Upper lobe of right lung (tissue), 1 donor: ENCODE data around the gene APP. TPM values are rescaled to one million over a fixed set of nuclear protein-coding genes. Genes with fewer than 3 reads are reported as not detected.

Experiments
- ATAC-seq: fragments of 200-7000 bp; cut with Tn5 transposase; one replicate; pipeline ENCODE4 v1.9.1; 2020; ENCODE audit warnings: mild to moderate bottlenecking, moderate library complexity
- DNase-seq: peaks from one replicate; pipeline ENCODE4 v3.0.0-alpha.2; 2020
- H3K27ac ChIP-seq: fragments of 200-600 bp; one replicate; pipeline ENCODE4 v1.8.0; 2022
- H3K27me3 ChIP-seq: fragments of 200-600 bp; one replicate; pipeline ENCODE4 v1.8.0; 2022; ENCODE audit warnings: mild to moderate bottlenecking
- H3K36me3 ChIP-seq: fragments of 200-600 bp; one replicate; pipeline ENCODE4 v1.8.0; 2022
- H3K4me1 ChIP-seq: fragments of 200-600 bp; one replicate; pipeline ENCODE4 v1.8.0; 2022
- H3K4me3 ChIP-seq: fragments of 200-600 bp; one replicate; pipeline ENCODE4 v1.8.0; 2022; ENCODE audit warnings: mild to moderate bottlenecking
- H3K9me3 ChIP-seq: fragments of 200-600 bp; one replicate; pipeline ENCODE4 v1.8.0; 2022
- CTCF ChIP-seq: fragments of 200-600 bp; IDR thresholded peaks from one replicate; pipeline ENCODE4 v1.8.0; 2022; ENCODE audit warnings: antibody characterized with exemption
- intact Hi-C: fragments of 100-400 bp; cut with DNase I; formaldehyde crosslinking; loops from one replicate; pipeline ENCODE4 v1.11.0; 2022
- total RNA-seq: library from RNA; stranded (reverse); fragmentation: NEBNext Ultra II Directional; extraction: Animal tissue kit (Norgen Biotek cat#: 25700); gene quantifications from one replicate; pipeline ENCODE4 v1.2.1, GENCODE V29; 2021
- donor health status: DM: no; HTN: yes; CAD: no; lungs with severe emphysema.

The APP gene
- total RNA-seq, 1 donor from 2014 or later: 480 TPM

- Histone ChIP-seq H3K9me3 (no peaks in the 10 kb centered on the region), H3K27me3 (no peaks in the 10 kb centered on the region), H3K36me3 (peaks cover 26% of the 10 kb centered on the region), H3K27ac (no peak overlapping the region), H3K4me1 (no peaks in the 10 kb centered on the region), H3K4me3 (no peak overlapping the region)
- intact Hi-C loops: no loop called here
- ATAC-seq (no peak), DNase-seq (no peak)
- TF ChIP-seq CTCF: no peak
These were observed 214.9 kb downstream of the APP start for GRCh38 chr21:25955646-25956045.

- Histone ChIP-seq H3K36me3 (peaks cover 26% of the 10 kb centered on the region), H3K27me3 (no peaks in the 10 kb centered on the region), H3K4me1 (no peaks in the 10 kb centered on the region), H3K27ac (no peak overlapping the region), H3K4me3 (no peak overlapping the region), H3K9me3 (no peaks in the 10 kb centered on the region)
- no peak for TF ChIP-seq CTCF
- DNase-seq: no peak
- intact Hi-C loops: no loop called here
- no peak for ATAC-seq
These were observed 216.9 kb downstream of the APP start for GRCh38 chr21:25953659-25954058.

- no peak for DNase-seq
- TF ChIP-seq CTCF: no peak
- no peak for ATAC-seq
- intact Hi-C loops: no loop called here
- Histone ChIP-seq H3K36me3 (peaks cover 26% of the 10 kb centered on the region), H3K9me3 (no peaks in the 10 kb centered on the region), H3K27me3 (no peaks in the 10 kb centered on the region), H3K27ac (no peak overlapping the region), H3K4me3 (no peak overlapping the region), H3K4me1 (no peaks in the 10 kb centered on the region)
These were observed 217.4 kb downstream of the APP start for GRCh38 chr21:25953196-25953595.

GRCh38 chr21:25952306-25952705, 218.3 kb downstream of the APP start:
- intact Hi-C loops: no loop called here
- ATAC-seq (no peak), DNase-seq (no peak)
- Histone ChIP-seq H3K36me3 (peaks cover 26% of the 10 kb centered on the region), H3K4me1 (no peaks in the 10 kb centered on the region), H3K27me3 (no peaks in the 10 kb centered on the region), H3K27ac (no peak overlapping the region), H3K9me3 (no peaks in the 10 kb centered on the region), H3K4me3 (no peak overlapping the region)
- no peak for TF ChIP-seq CTCF

- Histone ChIP-seq H3K9me3 (no peaks in the 10 kb centered on the region), H3K4me3 (no peak overlapping the region), H3K27me3 (no peaks in the 10 kb centered on the region), H3K36me3 (peaks cover 26% of the 10 kb centered on the region), H3K27ac (no peak overlapping the region), H3K4me1 (no peaks in the 10 kb centered on the region)
- no peak for TF ChIP-seq CTCF
- ATAC-seq (no peak), DNase-seq (no peak)
- intact Hi-C loops: no loop called here
These were observed 220.9 kb downstream of the APP start for GRCh38 chr21:25949701-25950100.

- Histone ChIP-seq H3K36me3 (no peaks in the 10 kb centered on the region), H3K4me1 (no peaks in the 10 kb centered on the region), H3K4me3 (no peak overlapping the region), H3K27me3 (no peaks in the 10 kb centered on the region), H3K9me3 (no peaks in the 10 kb centered on the region), H3K27ac (no peak overlapping the region)
- intact Hi-C loops: no loop called here
- TF ChIP-seq CTCF: no peak
- no peak for DNase-seq
- no peak for ATAC-seq
These were observed 225.8 kb downstream of the APP start for GRCh38 chr21:25944672-25945213.
